AG08395 (cell line): ENCODE measurements around the gene GABRB3.

Experiments
- DNase-seq: peaks from one replicate; pipeline ENCODE4 v3.0.0; 2012; ENCODE audit warnings: mixed read lengths, low spot score

Gene GABRB3

DNA sequence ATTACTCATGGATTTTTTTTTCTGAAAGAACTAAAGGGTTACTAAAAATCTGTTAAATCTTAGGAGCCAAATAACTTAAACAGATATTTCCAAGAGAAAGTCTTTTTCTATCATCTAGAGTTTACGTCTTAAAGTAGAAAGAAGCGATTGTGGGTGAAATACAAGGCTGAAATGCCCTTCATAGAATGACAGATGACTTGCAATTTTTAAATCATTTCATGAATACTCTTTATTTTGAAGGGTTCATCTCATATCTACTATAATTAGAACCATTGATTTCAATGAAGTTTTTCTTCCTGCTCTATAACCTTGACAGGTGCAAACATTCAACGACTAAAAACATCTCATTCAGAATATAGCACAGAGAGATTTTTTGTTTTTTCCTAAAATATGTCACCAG lies 217.0 kb downstream of the GABRB3 start:
- DNase-seq, result no peak

DNA sequence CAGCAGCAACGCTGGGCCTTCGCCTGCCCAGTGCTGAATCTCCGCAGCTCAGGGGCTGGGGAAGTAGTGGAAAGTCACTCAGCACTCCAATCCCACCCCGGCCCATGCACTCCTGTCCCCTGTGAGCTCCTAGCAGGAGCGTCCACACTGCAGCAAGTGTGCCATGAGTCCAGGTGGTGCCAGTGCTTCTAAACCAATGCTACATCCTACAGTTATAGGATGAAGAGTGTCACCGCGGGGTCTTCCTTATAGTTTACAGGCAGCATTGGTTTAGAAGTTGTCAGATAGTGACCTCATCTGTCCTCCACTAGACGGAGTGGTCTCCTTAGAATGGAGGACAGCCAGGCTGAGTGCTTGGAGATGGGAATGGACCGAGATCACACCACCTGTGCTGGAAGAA lies 221.4 kb downstream of the GABRB3 start:
- DNase-seq, result no peak

DNA sequence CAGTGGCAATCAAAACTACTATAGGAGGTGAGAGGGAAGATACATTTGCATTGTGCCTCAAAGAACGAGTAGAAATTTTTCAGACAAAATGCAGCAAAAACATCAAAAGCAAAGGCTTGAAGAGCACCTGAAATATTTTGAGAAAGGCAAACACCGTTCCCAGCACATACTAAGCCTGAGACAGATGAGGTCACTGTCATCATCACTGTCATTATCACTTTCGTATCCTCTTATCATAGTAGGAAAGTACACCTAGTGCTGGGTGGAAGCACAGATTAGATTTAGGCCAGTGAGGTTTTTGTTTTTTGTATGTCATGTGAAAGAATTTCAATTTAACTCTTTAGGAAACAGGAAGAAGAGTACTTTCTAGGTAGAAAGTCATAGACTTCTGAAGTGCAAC lies 222.0 kb downstream of the GABRB3 start:
- no peak for DNase-seq

DNA sequence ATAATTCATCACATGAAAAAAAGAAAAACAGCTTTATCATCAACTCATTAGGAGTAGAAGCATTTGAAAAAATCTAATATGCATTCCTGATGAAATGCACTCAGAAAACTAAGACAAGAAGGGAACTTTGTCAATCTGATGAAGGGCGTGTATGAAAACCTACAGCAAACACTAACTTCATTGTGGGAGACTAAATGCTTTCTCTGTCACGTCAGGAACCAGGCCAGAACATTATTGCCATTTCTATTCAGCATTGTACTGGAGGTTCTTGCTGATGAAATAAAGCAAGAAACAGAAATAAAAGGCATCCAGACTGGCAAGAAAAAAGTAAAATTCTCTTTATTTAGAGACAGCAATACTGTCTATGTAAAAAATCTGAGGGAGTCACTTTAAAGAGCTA lies 235.2 kb downstream of the GABRB3 start:
- DNase-seq, result no peak

DNA sequence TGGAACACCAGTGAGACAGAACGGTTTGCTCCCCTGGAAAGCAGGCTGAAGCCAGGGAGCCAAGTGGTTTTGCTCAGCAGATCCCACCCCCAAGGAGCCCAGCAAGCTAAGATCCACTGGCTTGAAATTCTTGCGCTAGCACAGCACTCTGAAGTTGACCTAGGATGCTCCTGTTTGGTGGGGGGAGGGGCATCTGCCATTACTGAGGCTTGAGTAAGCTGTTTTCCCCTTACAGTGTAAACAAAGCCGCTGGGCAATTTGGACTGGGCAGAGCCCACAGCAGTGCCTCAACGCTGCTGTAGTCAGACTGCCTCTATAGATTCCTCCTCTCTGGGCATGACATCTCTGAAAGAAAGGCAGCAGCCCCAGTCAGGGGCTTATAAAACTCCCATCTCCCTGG lies 241.4 kb downstream of the GABRB3 start:
- DNase-seq, result no peak

DNA sequence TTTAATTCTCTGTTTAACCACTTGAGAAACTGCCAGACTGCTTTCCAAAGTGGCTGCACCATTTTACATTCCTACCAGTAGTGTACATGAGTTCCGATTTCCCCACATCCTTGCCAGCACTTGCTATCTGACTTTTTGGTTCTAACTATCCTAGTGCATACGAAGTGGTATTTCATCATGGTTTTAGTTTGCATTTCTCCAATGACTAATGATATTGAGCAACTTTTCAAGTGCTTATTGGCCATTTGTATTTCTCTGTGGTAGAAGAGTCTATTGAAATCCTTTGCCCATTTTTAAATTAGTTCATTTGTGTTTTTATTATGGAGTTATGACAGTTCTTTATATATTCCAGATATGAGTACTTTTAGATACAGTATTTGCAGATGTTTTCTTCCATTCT lies 247.8 kb downstream of the GABRB3 start:
- no peak for DNase-seq

DNA sequence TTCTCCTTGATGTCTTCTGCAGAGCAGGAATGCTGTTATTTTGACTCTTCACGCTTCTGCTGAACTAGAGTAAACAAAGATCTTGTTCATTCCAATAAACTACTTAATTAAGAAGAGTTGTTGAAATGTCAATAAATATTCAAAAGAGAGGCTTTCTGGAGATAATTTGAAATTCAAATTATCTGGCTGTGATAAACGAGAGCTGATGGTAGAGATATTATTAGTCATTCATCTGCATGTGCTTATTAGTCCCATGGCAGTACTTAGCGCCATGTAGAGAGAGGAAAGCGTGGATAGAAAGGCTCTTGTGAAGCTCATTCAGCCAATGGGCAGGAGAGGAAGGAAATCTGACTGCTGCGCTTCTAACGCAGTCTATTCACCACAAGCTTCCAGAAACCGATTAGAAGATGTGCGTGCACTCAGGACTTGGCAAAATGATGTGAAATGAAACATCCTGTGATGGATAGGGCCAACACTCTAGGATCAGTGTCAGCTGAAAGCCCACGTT lies 251.1 kb downstream of the GABRB3 start:
- DNase-seq, result no peak

DNA sequence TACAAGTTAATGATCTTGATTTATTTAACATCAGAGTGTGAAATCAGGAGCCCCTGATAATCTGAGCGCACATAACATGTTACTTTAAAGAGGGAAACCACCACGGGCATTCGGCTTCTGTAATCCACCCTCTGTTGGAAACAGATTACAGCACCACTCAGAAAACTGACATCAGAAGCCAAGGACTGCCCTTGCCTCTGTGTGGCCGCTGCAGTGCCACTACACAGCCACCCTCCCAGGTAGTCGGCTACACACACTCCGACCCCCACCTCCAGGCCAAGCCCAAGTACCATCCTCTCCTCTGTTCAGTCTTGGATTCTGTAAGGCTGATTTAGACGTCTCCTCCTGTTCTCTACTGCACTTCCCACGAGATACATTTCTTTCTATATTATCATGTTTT lies 251.7 kb downstream of the GABRB3 start:
- no peak for DNase-seq

DNA sequence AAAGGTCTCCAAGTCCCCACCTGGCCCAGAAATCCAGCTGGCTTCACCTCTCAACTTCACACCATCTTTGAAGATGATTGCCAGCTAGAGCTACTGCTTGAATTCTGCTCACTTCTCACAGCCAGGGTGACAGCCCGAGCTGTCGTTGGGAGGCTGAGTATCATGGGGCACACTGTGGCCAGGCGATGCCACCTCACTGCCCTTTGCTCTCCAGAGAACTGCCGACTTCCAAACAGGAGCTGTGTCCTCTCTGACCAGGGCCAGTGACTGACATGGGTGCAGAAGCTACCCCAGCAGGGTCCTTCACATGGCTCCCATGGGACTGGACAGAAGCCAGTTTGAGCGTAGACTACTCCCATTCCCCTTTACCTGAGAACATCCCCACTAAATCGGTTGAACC lies 254.0 kb downstream of the GABRB3 start:
- DNase-seq, result no peak

DNA sequence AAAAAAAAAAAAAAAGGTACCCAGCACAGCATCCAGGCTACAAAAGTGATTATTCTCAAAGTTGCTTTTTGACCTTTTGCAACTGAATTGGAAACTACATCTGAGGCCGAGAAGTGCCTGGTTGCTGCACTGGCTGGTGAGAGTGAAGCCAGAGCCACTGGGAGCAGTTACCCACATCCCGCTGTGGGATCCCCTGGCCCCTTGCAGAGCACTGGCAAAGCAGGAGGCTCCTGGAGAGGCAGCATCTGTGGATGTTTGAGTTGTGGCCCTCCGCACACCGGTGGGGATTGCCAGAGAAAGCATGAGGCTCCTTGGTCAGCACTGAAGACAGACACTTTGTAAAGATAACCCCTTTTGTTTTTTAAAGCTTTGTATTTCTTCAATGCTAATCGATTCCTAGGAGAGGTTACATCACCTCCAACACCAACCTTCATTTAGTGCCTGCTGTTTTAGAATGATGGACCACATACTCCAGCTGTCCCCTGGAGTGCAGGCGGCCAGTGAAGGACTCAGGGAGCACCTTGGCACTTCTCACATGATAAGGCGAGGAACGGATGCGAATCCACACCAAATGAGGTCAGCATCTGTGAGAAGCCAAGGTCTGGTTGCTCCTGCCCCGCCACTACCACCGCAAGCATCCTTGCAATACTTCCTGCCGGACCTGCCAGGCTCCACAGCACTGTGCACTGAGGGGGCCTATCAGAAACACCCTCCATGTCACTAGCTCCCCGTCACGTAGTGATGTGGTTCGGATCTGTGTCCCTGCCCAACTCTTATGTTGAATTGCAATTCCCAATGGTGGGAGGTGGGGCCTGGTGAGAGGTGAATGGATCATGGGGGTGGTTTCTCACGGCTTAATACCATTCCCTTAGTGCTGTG lies 256.5 kb downstream of the GABRB3 start:
- DNase-seq, result no peak

DNA sequence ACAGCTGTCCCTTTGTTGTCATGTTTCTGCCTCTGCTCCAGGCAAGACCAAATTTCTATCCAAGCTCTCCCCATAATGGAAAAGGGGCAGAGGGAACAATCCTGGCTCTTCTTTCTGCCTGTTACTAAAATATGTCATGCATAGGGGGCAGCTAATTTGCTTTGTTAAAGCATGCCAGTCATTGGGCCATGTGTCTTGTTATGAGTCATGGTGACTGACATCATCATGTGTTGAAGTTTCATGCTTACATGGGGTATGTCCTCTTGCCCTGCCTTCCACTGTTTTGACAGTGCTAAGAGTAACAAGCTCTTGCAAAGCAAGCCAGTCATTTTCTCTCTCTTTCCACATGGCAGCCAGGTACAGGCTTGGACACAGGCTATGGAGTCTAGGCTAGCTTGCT lies 268.9 kb downstream of the GABRB3 start:
- DNase-seq, result no peak
